Mucosa of stomach (tissue), 1 donor: ENCODE data around the gene SBF1.

Experiments
- H3K27me3 ChIP-seq: one replicate; pipeline ENCODE4 v1.7.0; 2013; ENCODE audit warnings: mild to moderate bottlenecking, low read length; ENCODE audit not compliant: control insufficient read depth, insufficient read depth
- H3K36me3 ChIP-seq: one replicate; pipeline ENCODE4 v1.7.0; 2013; ENCODE audit warnings: low read length; ENCODE audit not compliant: control insufficient read depth, insufficient read depth
- H3K4me1 ChIP-seq: one replicate; pipeline ENCODE4 v1.7.0; 2013; ENCODE audit warnings: mild to moderate bottlenecking, low read length; ENCODE audit not compliant: control insufficient read depth, insufficient read depth
- H3K4me3 ChIP-seq: one replicate; pipeline ENCODE4 v1.7.0; 2013; ENCODE audit warnings: low read length
- H3K9ac ChIP-seq: one replicate; pipeline ENCODE4 v1.7.0; 2013; ENCODE audit warnings: mild to moderate bottlenecking, low read length, moderate library complexity
- H3K9me3 ChIP-seq: one replicate; pipeline ENCODE4 v1.7.0; 2013; ENCODE audit warnings: mild to moderate bottlenecking, low read length, moderate library complexity; ENCODE audit not compliant: control insufficient read depth
- donor health status: Pancreatic carcinoma.

SBF1 gene

DNA sequence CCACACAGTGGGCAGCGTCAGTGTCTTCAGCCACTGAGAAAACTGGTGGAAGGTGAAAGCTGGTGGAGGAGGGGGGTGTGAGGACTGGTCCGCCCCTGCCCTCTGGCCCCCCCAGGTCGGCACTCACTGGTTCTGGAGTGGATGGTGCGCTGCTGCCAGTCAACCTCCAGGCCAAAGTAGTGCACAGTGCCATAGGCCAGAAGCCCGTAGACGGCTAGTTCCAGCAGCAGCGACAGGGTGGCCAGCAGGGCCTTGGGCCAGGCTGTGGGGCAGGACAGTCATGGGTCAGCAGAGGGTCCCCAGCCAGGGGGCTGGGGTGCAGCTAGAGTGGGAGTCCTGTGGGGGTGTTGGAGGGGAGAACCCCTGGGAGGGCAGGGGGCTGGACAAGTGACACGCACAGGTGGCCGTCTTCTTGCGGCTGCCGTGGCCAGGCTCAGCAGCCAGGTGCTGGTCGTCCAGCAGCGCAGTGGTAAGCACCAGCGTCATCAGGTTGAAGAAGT is 30.5 kb upstream of the SBF1 start:
- Histone ChIP-seq H3K4me1 (peaks cover 26% of the 10 kb centered on the region), H3K9me3 (no peaks in the 10 kb centered on the region), H3K9ac (no peak overlapping the region), H3K4me3 (no peak overlapping the region), H3K27me3 (no peaks in the 10 kb centered on the region), H3K36me3 (no peaks in the 10 kb centered on the region)

DNA sequence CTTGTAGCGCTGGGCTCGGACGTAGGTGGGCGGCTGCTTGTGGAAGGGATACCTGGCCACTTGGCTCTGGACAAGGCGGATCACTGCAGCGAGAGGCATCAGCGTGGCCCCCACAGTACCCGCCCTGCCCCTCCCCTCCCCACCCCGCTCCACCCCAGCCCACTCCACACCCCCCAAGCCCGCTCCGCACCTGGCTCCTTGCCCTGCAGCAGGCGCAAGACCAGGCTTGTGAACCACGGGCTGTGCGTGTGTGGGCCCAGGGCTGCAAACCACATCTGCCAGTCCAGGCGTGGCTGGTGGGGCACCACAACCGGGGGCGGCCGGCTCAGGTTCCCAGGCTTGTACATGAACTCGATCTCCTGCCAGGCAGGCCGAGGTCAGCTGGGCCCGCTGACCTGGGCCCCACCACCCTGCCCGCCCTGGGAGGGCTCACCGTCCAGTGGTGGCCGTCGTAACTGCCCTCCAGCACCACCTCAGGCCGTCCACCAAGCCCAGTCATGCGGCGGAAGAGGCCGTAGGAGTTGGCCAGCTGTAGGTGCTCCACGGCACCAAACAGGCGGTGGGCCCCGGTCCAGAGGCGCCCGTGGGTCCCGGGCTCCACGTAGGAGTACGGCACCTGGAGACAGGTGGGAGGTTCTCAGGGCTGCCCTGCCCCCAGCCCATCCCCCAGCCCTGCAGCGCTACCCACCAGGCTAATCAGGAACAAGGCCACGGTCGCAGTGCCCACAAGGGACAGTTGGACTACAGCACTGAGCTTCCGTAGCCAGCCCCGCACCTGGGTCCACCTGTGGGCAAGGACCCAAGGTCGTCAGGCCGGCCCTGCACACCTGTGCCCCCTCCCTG is 29.8 kb upstream of the SBF1 start:
- Histone ChIP-seq H3K36me3 (no peaks in the 10 kb centered on the region), H3K4me1 (peaks cover 26% of the 10 kb centered on the region), H3K9ac (no peak overlapping the region), H3K9me3 (no peaks in the 10 kb centered on the region), H3K4me3 (no peak overlapping the region), H3K27me3 (no peaks in the 10 kb centered on the region)

DNA sequence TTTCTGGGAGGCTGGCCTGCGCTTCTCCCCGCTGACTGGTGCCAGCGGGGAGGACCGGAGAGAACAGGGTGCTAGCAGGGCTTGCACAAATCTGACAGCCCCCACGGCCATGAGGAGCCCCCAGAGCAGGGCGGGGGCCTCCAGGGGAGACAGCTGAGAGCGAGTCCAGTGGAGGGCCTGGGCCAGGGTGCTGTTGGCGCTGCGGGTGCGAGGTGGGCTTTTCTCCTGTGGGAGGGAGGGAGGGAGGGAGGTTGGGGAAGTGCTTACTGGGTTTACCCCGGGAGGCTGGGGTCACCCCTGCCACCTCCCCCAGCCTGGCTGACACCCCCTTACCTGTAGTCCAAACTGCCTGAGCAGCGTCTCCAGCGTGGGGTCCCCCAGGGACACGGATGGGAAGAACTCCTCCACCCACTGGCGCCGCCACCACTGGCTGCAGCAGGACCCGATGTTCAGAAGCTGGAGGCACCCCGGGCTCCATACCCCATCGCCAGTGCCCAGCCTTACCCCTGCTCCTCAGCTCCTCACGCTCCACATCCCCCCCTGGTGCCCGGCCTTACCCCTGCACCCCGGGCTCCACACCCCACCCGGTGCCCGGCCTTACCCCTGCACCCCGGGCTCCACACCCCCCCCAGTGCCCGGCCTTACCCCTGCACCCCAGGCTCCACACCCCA is 28.8 kb upstream of the SBF1 start:
- H3K4me3 ChIP-seq, result no peak overlapping the region
- H3K9ac ChIP-seq, result no peak overlapping the region
- H3K27me3 ChIP-seq, result no peaks in the 10 kb centered on the region
- H3K36me3 ChIP-seq, result no peaks in the 10 kb centered on the region
- peaks cover 17% of the 10 kb centered on the region for H3K4me1 ChIP-seq
- no peaks in the 10 kb centered on the region for H3K9me3 ChIP-seq

- H3K9me3 ChIP-seq, result no peaks in the 10 kb centered on the region
- no peak overlapping the region for H3K9ac ChIP-seq
- no peaks in the 10 kb centered on the region for H3K36me3 ChIP-seq
- H3K27me3 ChIP-seq, result no peaks in the 10 kb centered on the region
- H3K4me3 ChIP-seq, result no peak overlapping the region
- peaks cover 20% of the 10 kb centered on the region for H3K4me1 ChIP-seq
These were observed 28.0 kb upstream of the SBF1 start for GRCh38 chr22:50502628-50503474.

DNA sequence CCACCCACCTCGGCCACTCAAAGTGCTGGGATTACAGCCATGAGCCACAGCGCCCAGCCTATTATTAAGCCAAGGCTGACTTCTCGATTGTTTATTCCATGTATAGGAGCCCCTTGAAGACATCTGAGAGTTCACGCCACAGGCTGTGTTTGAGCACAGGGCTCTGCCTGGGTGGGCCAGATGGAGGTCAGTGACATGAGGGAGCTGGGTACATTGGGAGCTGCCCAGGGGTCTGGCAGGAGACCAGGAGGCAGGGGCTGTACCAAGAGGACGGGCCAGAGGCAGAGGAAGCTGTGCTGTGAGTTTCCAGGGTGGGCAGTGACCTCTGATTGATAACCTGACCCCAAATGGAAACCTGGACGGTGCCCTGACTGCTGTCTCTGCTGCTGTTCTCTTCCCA is 27.3 kb upstream of the SBF1 start:
- H3K27me3 ChIP-seq, result no peaks in the 10 kb centered on the region
- peaks cover 18% of the 10 kb centered on the region for H3K4me1 ChIP-seq

DNA sequence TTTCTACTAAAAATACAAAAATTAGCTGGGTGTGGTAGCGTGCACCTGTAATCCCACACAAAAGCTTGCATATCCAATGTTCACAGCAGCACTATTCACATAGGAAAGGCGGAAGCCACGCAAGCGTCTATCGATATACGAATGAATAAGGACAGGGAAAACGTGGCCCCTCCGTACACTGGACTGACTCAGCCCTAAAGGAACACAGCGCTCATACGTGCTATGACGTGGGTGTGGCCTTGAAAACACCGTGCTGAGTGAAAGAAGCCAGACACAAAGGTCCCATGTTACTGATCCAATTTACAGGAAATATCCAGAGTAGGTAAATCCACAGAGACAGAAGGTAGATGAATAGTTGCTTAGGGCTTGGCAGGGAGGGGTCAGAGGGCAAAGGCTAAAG is 25.6 kb upstream of the SBF1 start:
- Histone ChIP-seq H3K4me3 (no peak overlapping the region), H3K36me3 (no peaks in the 10 kb centered on the region), H3K9me3 (no peaks in the 10 kb centered on the region), H3K27me3 (no peaks in the 10 kb centered on the region), H3K9ac (no peak overlapping the region), H3K4me1 (peaks cover 6% of the 10 kb centered on the region)

More for the DNA sequence above, 27.3 kb upstream of the SBF1 start:
- H3K9me3 ChIP-seq, result no peaks in the 10 kb centered on the region
- H3K4me3 ChIP-seq, result no peak overlapping the region
- no peak overlapping the region for H3K9ac ChIP-seq
- no peaks in the 10 kb centered on the region for H3K36me3 ChIP-seq

DNA sequence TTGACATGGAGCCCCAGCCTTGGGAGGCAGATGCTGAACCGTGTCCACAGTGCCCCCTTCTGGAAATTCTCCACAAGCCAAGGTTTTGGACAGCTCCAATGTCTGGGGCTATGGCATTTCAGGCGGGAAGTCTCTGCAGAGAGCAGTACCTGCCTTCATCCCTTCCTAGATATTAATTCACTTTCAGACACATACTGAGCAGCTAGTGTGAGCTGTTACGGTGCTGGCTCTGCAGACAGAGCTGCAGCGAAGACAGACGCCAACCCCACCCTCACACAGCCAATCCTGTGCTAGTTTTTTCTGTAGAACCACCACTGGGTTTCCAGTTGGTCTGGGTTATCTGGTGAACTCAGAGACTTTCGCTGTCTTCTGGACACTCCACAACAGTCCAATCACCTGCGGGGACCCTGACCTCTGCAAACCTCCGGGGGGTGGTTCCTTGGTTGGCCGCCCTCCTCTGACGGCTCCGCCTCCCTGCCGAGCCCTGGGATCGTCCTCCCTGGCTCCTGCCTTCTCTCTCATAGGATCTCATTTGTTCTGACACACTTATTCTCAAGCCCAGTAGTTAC is 23.6 kb upstream of the SBF1 start:
- peaks cover 6% of the 10 kb centered on the region for H3K4me1 ChIP-seq
- H3K9ac ChIP-seq, result no peak overlapping the region
- no peak overlapping the region for H3K4me3 ChIP-seq

DNA sequence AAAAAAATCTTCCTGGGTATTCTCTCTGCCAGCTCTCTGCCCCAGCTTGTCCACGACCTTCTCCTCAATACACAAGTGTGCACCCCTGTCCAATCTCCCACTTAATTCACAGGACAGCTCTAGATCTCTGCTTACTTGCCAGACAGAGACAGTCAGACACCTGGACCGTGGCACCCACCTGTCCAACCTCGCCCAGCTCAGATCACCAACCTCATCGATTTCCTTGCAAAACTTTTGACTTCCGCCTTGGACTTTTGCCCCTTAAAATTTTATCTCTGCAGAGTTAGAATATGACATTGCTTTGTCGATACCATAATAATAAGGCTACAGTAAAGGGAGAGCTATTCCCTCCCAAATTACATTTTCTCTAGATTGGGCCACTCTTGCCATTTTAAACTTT is 22.3 kb upstream of the SBF1 start:
- Histone ChIP-seq H3K4me3 (no peak overlapping the region), H3K27me3 (no peaks in the 10 kb centered on the region), H3K9me3 (no peaks in the 10 kb centered on the region), H3K9ac (no peak overlapping the region), H3K4me1 (peaks cover 6% of the 10 kb centered on the region), H3K36me3 (no peaks in the 10 kb centered on the region)

More for the DNA sequence above, 23.6 kb upstream of the SBF1 start:
- no peaks in the 10 kb centered on the region for H3K27me3 ChIP-seq
- no peaks in the 10 kb centered on the region for H3K9me3 ChIP-seq
- no peaks in the 10 kb centered on the region for H3K36me3 ChIP-seq

- Histone ChIP-seq H3K9ac (no peak overlapping the region), H3K4me3 (no peak overlapping the region), H3K36me3 (no peaks in the 10 kb centered on the region), H3K4me1 (peaks cover 2% of the 10 kb centered on the region), H3K9me3 (no peaks in the 10 kb centered on the region), H3K27me3 (peaks cover 13% of the 10 kb centered on the region)
These were observed 15.9 kb upstream of the SBF1 start for GRCh38 chr22:50490531-50491308.

GRCh38 chr22:50489363-50490243 is 14.8 kb upstream of the SBF1 start:
- H3K4me3 ChIP-seq, result no peak overlapping the region
- no peaks in the 10 kb centered on the region for H3K9me3 ChIP-seq
- H3K4me1 ChIP-seq, result peaks cover 9% of the 10 kb centered on the region
- peaks cover 13% of the 10 kb centered on the region for H3K27me3 ChIP-seq
- H3K36me3 ChIP-seq, result no peaks in the 10 kb centered on the region
- no peak overlapping the region for H3K9ac ChIP-seq
